Measurements from ENCODE around the gene ANLN. TPM values are rescaled to one million over a fixed set of nuclear protein-coding genes. Genes with fewer than 3 reads are reported as not detected.

ANLN gene
- total RNA-seq, 1 experiment from 2014 or later = 106 TPM

- no peak for TF ChIP-seq CTCF (IDR thresholded peaks at IDR 0.05; ENCODE audit: insufficient read depth in 1 of 2, low read depth in 1 of 2, low read length in 1 of 2, severe bottlenecking in 1 of 2, unreplicated experiment in 1 of 2)
- Mint-ChIP-seq H3K27ac (ENCODE audit: unreplicated experiment) (no peak overlapping the region), H3K4me3 (ENCODE audit: unreplicated experiment) (no peak overlapping the region), H3K9me3 (ENCODE audit: unreplicated experiment) (peaks cover 1% of the 10 kb centered on the region), H3K4me1 (ENCODE audit: low read depth, unreplicated experiment) (no peaks in the 10 kb centered on the region), H3K27me3 (ENCODE audit: insufficient read depth, unreplicated experiment) (no peaks in the 10 kb centered on the region), H3K36me3 (ENCODE audit: insufficient read depth, unreplicated experiment) (no peaks in the 10 kb centered on the region)
- Histone ChIP-seq H3K4me3 (ENCODE audit: low read depth, low read length) (no peak overlapping the region), H3K36me3 (ENCODE audit: control insufficient read depth, insufficient read depth, low read length) (no peaks in the 10 kb centered on the region), H3K4me1 (no peaks in the 10 kb centered on the region), H3K27me3 (replicated peaks; ENCODE audit: control insufficient read depth, insufficient read depth, low read length) (no peaks in the 10 kb centered on the region), H3K9me3 (0 out of 2 replicates have a peak, but pooled peaks cover 5% of the 10 kb centered on the region)
- ChIA-PET POLR2A (no interaction called here), CTCF (interaction anchor here (0.7 to 1.7 kb wide), 3 partner anchors 13 to 774 kb away, joined by 3 to 4 read pairs (median 3); no protein-coding TSS in a partner anchor)
- BruUV-seq (replicated peaks) = no TSS peak
- intact Hi-C loops (cut with micrococcal nuclease; ENCODE audit: unreplicated experiment) = loop anchor here (5.0 to 10.0 kb wide), 2 partner anchors 320 to 708 kb away; no protein-coding TSS in a partner anchor
- no peak for DNase-seq
These were observed 84.8 kb downstream of the ANLN start for GRCh38 chr7:36474283-36475010.

GRCh38 chr7:36475011-36475342 lies 85.3 kb downstream of the ANLN start:
- CTCF ChIA-PET = interaction anchor here (0.7 to 0.9 kb wide), 2 partner anchors 14 to 773 kb away, joined by 3 read pairs; no protein-coding TSS in a partner anchor
- no peak for TF ChIP-seq CTCF (IDR thresholded peaks at IDR 0.05; ENCODE audit: insufficient read depth in 1 of 2, low read depth in 1 of 2, low read length in 1 of 2, severe bottlenecking in 1 of 2, unreplicated experiment in 1 of 2)
- H3K4me1 Mint-ChIP-seq (ENCODE audit: low read depth, unreplicated experiment) = no peaks in the 10 kb centered on the region
- H3K4me3 Mint-ChIP-seq (ENCODE audit: unreplicated experiment) = no peak overlapping the region
- H3K36me3 Mint-ChIP-seq (ENCODE audit: insufficient read depth, unreplicated experiment) = no peaks in the 10 kb centered on the region
- Histone ChIP-seq H3K4me1 (no peaks in the 10 kb centered on the region), H3K4me3 (ENCODE audit: low read depth, low read length) (no peak overlapping the region), H3K27me3 (replicated peaks; ENCODE audit: control insufficient read depth, insufficient read depth, low read length) (no peaks in the 10 kb centered on the region), H3K9me3 (0 out of 2 replicates have a peak, but pooled peaks cover 5% of the 10 kb centered on the region), H3K36me3 (ENCODE audit: control insufficient read depth, insufficient read depth, low read length) (no peaks in the 10 kb centered on the region)
- DNase-seq = no peak
- POLR2A ChIA-PET = no interaction called here
- no peaks in the 10 kb centered on the region for H3K27me3 Mint-ChIP-seq (ENCODE audit: insufficient read depth, unreplicated experiment)
- intact Hi-C loops (cut with micrococcal nuclease; ENCODE audit: unreplicated experiment) = loop anchor here (10.0 kb wide), 1 partner anchor 320 kb away; no protein-coding TSS in a partner anchor
- no peak overlapping the region for H3K27ac Mint-ChIP-seq (ENCODE audit: unreplicated experiment)
- peaks cover 7% of the 10 kb centered on the region for H3K9me3 Mint-ChIP-seq (ENCODE audit: unreplicated experiment)
- no TSS peak for BruUV-seq (replicated peaks)

GRCh38 chr7:36475381-36475780 lies 85.7 kb downstream of the ANLN start:
- BruUV-seq (replicated peaks) = no TSS peak

More at GRCh38 chr7:36475381-36475780, 85.7 kb downstream of the ANLN start:
- Mint-ChIP-seq H3K27ac (ENCODE audit: unreplicated experiment) (no peak overlapping the region), H3K4me3 (ENCODE audit: unreplicated experiment) (no peak overlapping the region), H3K9me3 (ENCODE audit: unreplicated experiment) (peaks cover 11% of the 10 kb centered on the region), H3K4me1 (ENCODE audit: low read depth, unreplicated experiment) (no peaks in the 10 kb centered on the region), H3K36me3 (ENCODE audit: insufficient read depth, unreplicated experiment) (no peaks in the 10 kb centered on the region), H3K27me3 (ENCODE audit: insufficient read depth, unreplicated experiment) (no peaks in the 10 kb centered on the region)
- intact Hi-C loops (cut with micrococcal nuclease; ENCODE audit: unreplicated experiment) = loop anchor here (10.0 kb wide), 1 partner anchor 319 kb away; no protein-coding TSS in a partner anchor
- no peak for TF ChIP-seq CTCF (IDR thresholded peaks at IDR 0.05; ENCODE audit: insufficient read depth in 1 of 2, low read depth in 1 of 2, low read length in 1 of 2, severe bottlenecking in 1 of 2, unreplicated experiment in 1 of 2)
- POLR2A ChIA-PET = no interaction called here
- 0 out of 2 replicates have a peak, but pooled peaks cover 5% of the 10 kb centered on the region for H3K9me3 ChIP-seq
- no peak for DNase-seq
- CTCF ChIA-PET = interaction anchor here (0.7 to 0.9 kb wide), 2 partner anchors 14 to 773 kb away, joined by 3 read pairs; no protein-coding TSS in a partner anchor
- H3K36me3 ChIP-seq (ENCODE audit: control insufficient read depth, insufficient read depth, low read length) = no peaks in the 10 kb centered on the region
- no peak overlapping the region for H3K4me3 ChIP-seq (ENCODE audit: low read depth, low read length)
- no peaks in the 10 kb centered on the region for H3K27me3 ChIP-seq (replicated peaks; ENCODE audit: control insufficient read depth, insufficient read depth, low read length)
- H3K4me1 ChIP-seq = no peaks in the 10 kb centered on the region
